A549 (cell line): ENCODE measurements around the gene SLC12A7. TPM values are rescaled to one million over a fixed set of nuclear protein-coding genes. Genes with fewer than 3 reads are reported as not detected.

Experiments used
- ATAC-seq, 2 experiments: fragments of 200-7000 bp in 1 of 2; fragments of >200 bp in 1 of 2; cut with Nextera tagmentation in 1 of 2; cut with Tn5 transposase in 1 of 2; 3 replicates each; pipeline versions ENCODE4 v1.8.0 to v1.9.1; 2018 to 2020; ENCODE audit warnings: mild to moderate bottlenecking in 1 of 2, moderate library complexity in 1 of 2
- CTCF ChIA-PET: fragments of 300-600 bp; sonication (Branson Sonifier 250); formaldehyde crosslinking; extraction: SDS; loops from one replicate; lab custom pipeline; 2021; ENCODE audit warnings: antibody characterized with exemption, inconsistent platforms; lab: Yijun Ruan, JAX
- POLR2A ChIA-PET: fragments of 350-600 bp; formaldehyde crosslinking; extraction: SDS; loops from one replicate; lab custom pipeline; 2021; ENCODE audit warnings: antibody characterized with exemption, inconsistent platforms; lab: Yijun Ruan, JAX
- DNase-seq, 2 experiments: peaks; one replicate each; pipeline versions ENCODE4 v3.0.0 to v3.0.0-alpha.2; 2011 to 2016; ENCODE audit warnings: low read depth in 1 of 2, low spot score in 1 of 2
- FAIRE-seq: peaks from 2 replicates; lab custom pipeline; 2011; peaks lifted over from hg19 to GRCh38; lab: Jason Lieb, UNC
- H3K27ac ChIP-seq, 2 experiments: fragments of >200 bp; sonication (Bioruptor Twin); formaldehyde crosslinking; 3 replicates each; pipeline ENCODE4 v1.5.1; 2016 to 2017
- H3K4me1 ChIP-seq: fragments of >200 bp; sonication (Bioruptor Twin); formaldehyde crosslinking; 3 replicates; pipeline ENCODE4 v1.6.1; 2016
- H3K4me2 ChIP-seq: fragments of >200 bp; sonication (Bioruptor Twin); formaldehyde crosslinking; 3 replicates; pipeline ENCODE4 v1.6.1; 2016
- H3K4me3 ChIP-seq: fragments of >200 bp; sonication (Bioruptor Twin); formaldehyde crosslinking; 3 replicates; pipeline ENCODE4 v1.5.1; 2016
- H3K9me3 ChIP-seq: fragments of >200 bp; sonication (Bioruptor Twin); formaldehyde crosslinking; 3 replicates; pipeline ENCODE4 v1.6.1; 2016
- ATOH8 ChIP-seq: fragments of 250-450 bp; sonication (Bioruptor Pico); IDR thresholded peaks from 2 replicates; pipeline ENCODE4 v1.5.0; 2020; ENCODE audit warnings: low read depth, mild to moderate bottlenecking, moderate library complexity
- BHLHE40 ChIP-seq: IDR thresholded peaks from 2 replicates; pipeline ENCODE4 v1.6.1; 2012; ENCODE audit warnings: low read depth, low read length, inconsistent platforms
- CBX2 ChIP-seq: fragments of 200-600 bp; sonication (generic); IDR thresholded peaks from 2 replicates; pipeline ENCODE4 v1.6.1; 2016; ENCODE audit warnings: low read depth, mild to moderate bottlenecking, borderline replicate concordance
- CEBPB ChIP-seq, 2 experiments: fragments of >200 bp in 1 of 2; sonication (Bioruptor Twin) in 1 of 2; formaldehyde crosslinking in 1 of 2; IDR thresholded peaks; 2 replicates each; pipeline ENCODE4 v1.6.1; 2012 to 2016
- CHD4 ChIP-seq: fragments of 200-600 bp; sonication (generic); IDR thresholded peaks from 2 replicates; pipeline ENCODE4 v1.6.1; 2016; ENCODE audit warnings: antibody characterized with exemption, mild to moderate bottlenecking, borderline replicate concordance
- EHF ChIP-seq: fragments of 250-450 bp; sonication (Bioruptor Pico); IDR thresholded peaks from 2 replicates; pipeline ENCODE4 v1.5.0; 2020; ENCODE audit warnings: mild to moderate bottlenecking
- EHMT2 ChIP-seq: fragments of 200-600 bp; sonication (generic); IDR thresholded peaks from 2 replicates; pipeline ENCODE4 v1.6.1; 2016; ENCODE audit warnings: antibody characterized with exemption, low read depth, mild to moderate bottlenecking, moderate library complexity
- ESRRA ChIP-seq: fragments of 150-350 bp; IDR thresholded peaks from 2 replicates; pipeline ENCODE4 v1.6.1; 2014; ENCODE audit warnings: mild to moderate bottlenecking, low read length, borderline replicate concordance
- FOSB ChIP-seq: fragments of 250-450 bp; sonication (Bioruptor Pico); IDR thresholded peaks from 2 replicates; pipeline ENCODE4 v1.5.0; 2020; ENCODE audit warnings: mild to moderate bottlenecking, moderate library complexity
- FOSL2 ChIP-seq, 2 experiments: fragments of 450-650 bp in 1 of 2; fragments of >200 bp in 1 of 2; sonication (Bioruptor Twin) in 1 of 2; formaldehyde crosslinking; IDR thresholded peaks; 2 replicates each; pipeline versions ENCODE4 v1.5.0 to v1.6.1; 2016 to 2020; ENCODE audit warnings: mild to moderate bottlenecking in 1 of 2, moderate library complexity in 1 of 2
- GATA3 ChIP-seq: IDR thresholded peaks from 2 replicates; pipeline ENCODE4 v1.6.1; 2012; ENCODE audit warnings: borderline replicate concordance
- HES2 ChIP-seq: fragments of >200 bp; sonication (Bioruptor Twin); formaldehyde crosslinking; IDR thresholded peaks from 2 replicates; pipeline ENCODE4 v1.6.1; 2016
- HEYL ChIP-seq: fragments of 250-450 bp; sonication (Bioruptor Pico); IDR thresholded peaks from 2 replicates; pipeline ENCODE4 v1.8.0; 2021; ENCODE audit warnings: mild to moderate bottlenecking, moderate library complexity
- HOXA7 ChIP-seq: fragments of 250-450 bp; sonication (Bioruptor Pico); IDR thresholded peaks from 2 replicates; pipeline ENCODE4 v1.5.0; 2020; ENCODE audit warnings: mild to moderate bottlenecking, moderate library complexity
- HOXB5 ChIP-seq: fragments of 250-450 bp; sonication (Bioruptor Pico); IDR thresholded peaks from 2 replicates; pipeline ENCODE4 v1.5.0; 2020; ENCODE audit warnings: mild to moderate bottlenecking, moderate library complexity
- JUN ChIP-seq, 2 experiments: fragments of >200 bp; sonication (Bioruptor Twin); formaldehyde crosslinking; IDR thresholded peaks; 2 replicates in 1 of 2; 3 replicates in 1 of 2; pipeline ENCODE4 v1.6.1; 2016 to 2017
- MAFK ChIP-seq: fragments of 450-650 bp; IDR thresholded peaks from 2 replicates; pipeline ENCODE4 v1.6.1; 2014; ENCODE audit not compliant: partially characterized antibody
- MAZ ChIP-seq: fragments of 150-350 bp; IDR thresholded peaks from 2 replicates; pipeline ENCODE4 v1.6.1; 2014; ENCODE audit warnings: antibody characterized with exemption, low read depth, low read length, borderline replicate concordance
- NPAS2 ChIP-seq: fragments of 250-450 bp; sonication (Bioruptor Pico); IDR thresholded peaks from 2 replicates; pipeline ENCODE4 v1.8.0; 2022; ENCODE audit warnings: mild to moderate bottlenecking, moderate library complexity, borderline replicate concordance
- NR3C1 ChIP-seq: fragments of >200 bp; sonication (Bioruptor Twin); formaldehyde crosslinking; IDR thresholded peaks from 3 replicates; pipeline ENCODE4 v1.6.1; 2017
- POLR2A ChIP-seq: IDR thresholded peaks from 2 replicates; pipeline ENCODE4 v1.6.1; 2012; ENCODE audit warnings: mild to moderate bottlenecking, low read length
- POLR2AphosphoS2 ChIP-seq: conservative IDR thresholded peaks from 2 replicates; pipeline ENCODE4 v1.6.1; 2012; ENCODE audit warnings: low read length, improper control_type of control experiment, inconsistent platforms
- RNF2 ChIP-seq: fragments of 200-600 bp; sonication (generic); IDR thresholded peaks from 2 replicates; pipeline ENCODE4 v1.6.1; 2016; ENCODE audit warnings: low read depth, mild to moderate bottlenecking, antibody characterized with exemption, moderate library complexity, borderline replicate concordance
- SMC3 ChIP-seq: fragments of >200 bp; sonication (Bioruptor Twin); formaldehyde crosslinking; IDR thresholded peaks from 3 replicates; pipeline ENCODE4 v1.6.1; 2018; ENCODE audit warnings: inconsistent platforms
- TP53 ChIP-seq: fragments of 250-450 bp; sonication (Bioruptor Pico); IDR thresholded peaks from 2 replicates; pipeline ENCODE4 v1.5.0; 2021; ENCODE audit warnings: mild to moderate bottlenecking, moderate library complexity
- ZC3H11A ChIP-seq: fragments of 450-650 bp; IDR thresholded peaks from 2 replicates; pipeline ENCODE4 v1.6.1; 2014; ENCODE audit warnings: antibody characterized with exemption, mild to moderate bottlenecking
- WGBS: methylation state at CpG from one replicate; pipeline ENCODE4 v1.1.6; 2017; ENCODE audit errors: missing lambda C conversion rate; 5-methylcytosine and 5-hydroxymethylcytosine counted together
- polyA plus RNA-seq, 4 experiments: library from polyadenylated mRNA; depleted of rRNA in 3 of 4; stranded (reverse); fragments of >200 nt; fragmentation: RNase III in 1 of 4; extraction: RNeasy Plus Mini Kit Qiagen cat#74134 plus additional on column Dnase treatment in 1 of 4; gene quantifications; 2 replicates in 3 of 4; 3 replicates in 1 of 4; pipeline ENCODE4 v1.2.3, GENCODE V29; 2011 to 2017

Gene SLC12A7
- polyA plus RNA-seq, 2 of the 4 experiments (the other 2 are of a cell fraction): 11.2 to 22.5 TPM

DNA sequence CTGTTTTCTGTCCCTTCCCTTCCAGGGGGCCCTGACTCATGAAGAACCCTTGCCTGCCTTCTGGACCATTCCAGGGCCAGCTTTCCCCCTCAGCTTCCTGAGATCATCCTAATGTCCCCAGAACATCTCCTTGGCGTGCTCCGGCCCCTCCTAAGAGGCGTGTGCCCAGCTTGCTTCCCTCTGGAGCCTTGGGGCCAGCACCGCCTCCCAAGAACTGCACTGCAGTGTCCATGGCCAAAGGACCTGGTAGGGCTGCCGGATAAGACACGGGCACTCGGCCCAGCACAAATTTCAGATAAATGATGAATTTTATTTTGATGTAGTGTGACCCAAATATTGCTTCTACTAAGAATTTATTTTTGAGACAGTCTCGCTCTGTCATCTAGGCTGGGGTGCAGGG lies 20.7 kb upstream of the SLC12A7 start:
- CTCF ChIA-PET: interaction anchor here (0.9 to 6.6 kb wide), 9 partner anchors 8 to 248 kb away, joined by 3 to 47 read pairs (median 4); no protein-coding TSS in a partner anchor
- no peak for TF ChIP-seq EHF (CRISPR knock-in tag)
- TF ChIP-seq BHLHE40: no peak
- TF ChIP-seq CHD4: no peak
- no peak for TF ChIP-seq JUN (IDR thresholded peaks at IDR 0.05)
- TF ChIP-seq NPAS2 (CRISPR knock-in tag): no peak
- no peak for TF ChIP-seq HOXB5 (CRISPR knock-in tag)
- TF ChIP-seq NR3C1: no peak
- TF ChIP-seq ZC3H11A: no peak
- no peak for TF ChIP-seq HEYL (CRISPR knock-in tag)
- no peak overlapping the region for H3K27ac ChIP-seq
- H3K4me3 ChIP-seq: no peak overlapping the region
- FAIRE-seq (no peak), ATAC-seq (no peak), DNase-seq (no peak)
- no peaks in the 10 kb centered on the region for H3K4me1 ChIP-seq
- POLR2A ChIA-PET: no interaction called here
- H3K4me2 ChIP-seq: no peak overlapping the region
- 84% methylated on average over 8 of the region's 8 CpGs for WGBS
- no peaks in the 10 kb centered on the region for H3K9me3 ChIP-seq

- TF ChIP-seq FOSL2 (IDR thresholded peaks at IDR 0.05): no peak
- TF ChIP-seq FOSL2 (CRISPR knock-in tag; IDR thresholded peaks at IDR 0.05): no peak
- TF ChIP-seq POLR2AphosphoS2: no peak
- no peak for TF ChIP-seq HES2
- no peak for TF ChIP-seq SMC3
- TF ChIP-seq GATA3: no peak
- TF ChIP-seq EHF (CRISPR knock-in tag): no peak
- TF ChIP-seq FOSB: no peak
- TF ChIP-seq MAZ: no peak
- TF ChIP-seq POLR2A: no peak
- no peak for TF ChIP-seq HOXA7
- no peak for TF ChIP-seq ESRRA
- no peak for TF ChIP-seq ZC3H11A
- no peak for TF ChIP-seq CBX2
- no peak for TF ChIP-seq RNF2
- no peak for TF ChIP-seq NR3C1
- TF ChIP-seq EHMT2: no peak
- no peak for TF ChIP-seq MAFK
- no peak for TF ChIP-seq TP53 (CRISPR knock-in tag)
- ChIA-PET CTCF (interaction anchor here (0.8 to 6.6 kb wide), 6 partner anchors 8 to 212 kb away, joined by 3 to 47 read pairs (median 4); no protein-coding TSS in a partner anchor), POLR2A (no interaction called here)
- no peak overlapping the region for H3K4me2 ChIP-seq
- FAIRE-seq (no peak), ATAC-seq (no peak), DNase-seq (no peak)
- H3K4me1 ChIP-seq: no peaks in the 10 kb centered on the region
- no peak overlapping the region for H3K27ac ChIP-seq
- no peaks in the 10 kb centered on the region for H3K9me3 ChIP-seq
- no peak overlapping the region for H3K4me3 ChIP-seq
- WGBS: 87% methylated on average over 10 of the region's 11 CpGs
These were observed 19.9 kb upstream of the SLC12A7 start for GRCh38 chr5:1131726-1132125.

DNA sequence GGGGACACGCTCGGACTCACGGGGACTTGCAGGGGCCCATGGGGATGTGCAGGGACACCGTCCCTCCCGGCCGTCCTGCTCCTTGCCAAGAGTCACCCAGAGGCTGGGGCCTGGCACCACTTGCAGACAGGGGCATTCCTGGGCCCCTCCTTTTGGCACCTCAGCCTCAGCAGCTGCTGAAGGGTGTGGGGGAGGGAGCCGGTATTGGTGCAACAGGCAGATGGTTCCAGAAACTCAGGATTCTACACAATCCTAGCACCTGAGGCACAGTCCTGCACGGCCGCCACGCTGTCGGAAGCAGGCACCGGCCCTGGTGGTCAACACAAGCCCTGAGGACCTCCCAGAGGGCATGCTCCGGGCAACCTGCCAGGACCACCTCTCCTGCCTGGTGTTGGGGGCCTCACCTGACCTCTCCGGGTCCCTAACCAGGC lies 19.3 kb upstream of the SLC12A7 start:
- Histone ChIP-seq H3K4me1 (no peaks in the 10 kb centered on the region), H3K4me2 (no peak overlapping the region), H3K4me3 (no peak overlapping the region), H3K9me3 (no peaks in the 10 kb centered on the region)
- WGBS: 92% methylated on average over 13 of the region's 14 CpGs
- DNase-seq (no peak), ATAC-seq (no peak; a peak in 1 of 6 replicates), FAIRE-seq (no peak)
- POLR2A ChIA-PET: no interaction called here
- no peak for TF ChIP-seq CEBPB (IDR thresholded peaks at IDR 0.05)
- TF ChIP-seq ATOH8 (CRISPR knock-in tag): no peak
- TF ChIP-seq, all 56 proteins: peak for 0
- no peak overlapping the region for H3K27ac ChIP-seq
- CTCF ChIA-PET: interaction anchor here (0.8 to 6.6 kb wide), 7 partner anchors 9 to 211 kb away, joined by 3 to 47 read pairs (median 3); no protein-coding TSS in a partner anchor
